Endothelial cell of umbilical vein (primary cell): ENCODE measurements around the gene GRAMD2B. TPM values are rescaled to one million over a fixed set of nuclear protein-coding genes. Genes with fewer than 3 reads are reported as not detected.
A peak's percentile ranks its signal among the peaks of the same experiment; 100 is the strongest.

Experiments
- BruUV-seq: library from RNA; stranded (reverse); fragments of 400-500 nt; replicated peaks from 2 replicates; lab custom pipeline; 2021; lab: Mats Ljungman, UMichigan
- CTCF ChIA-PET: fragments of 300-600, 350-600 bp; sonication (Branson Sonifier 250); formaldehyde crosslinking; loops from one replicate; lab custom pipeline; 2021; ENCODE audit warnings: antibody characterized with exemption, inconsistent platforms; lab: Charles Lee
- POLR2A ChIA-PET: fragments of 300-600, 350-600 bp; sonication (Branson Sonifier 250); formaldehyde crosslinking; loops from one replicate; lab custom pipeline; 2021; ENCODE audit warnings: antibody characterized with exemption, inconsistent platforms; lab: Charles Lee
- DNase-seq: peaks from one replicate; pipeline ENCODE4 v3.0.0-alpha.2; 2011; ENCODE audit warnings: low read depth, low spot score
- FAIRE-seq: peaks from 2 replicates; lab custom pipeline; 2011; peaks lifted over from hg19 to GRCh38; lab: Jason Lieb, UNC
- H2AFZ ChIP-seq: 2 replicates; pipeline ENCODE4 v1.6.0; 2012; ENCODE audit warnings: low read depth, low read length, control low read depth, inconsistent platforms
- H3K27ac ChIP-seq: 2 replicates; pipeline ENCODE4 v1.5.1; 2011; ENCODE audit warnings: low read depth, mild to moderate bottlenecking, control low read depth, low read length, moderate library complexity; ENCODE audit not compliant: insufficient read depth
- H3K27me3 ChIP-seq, 2 experiments: 2 replicates each; pipeline versions ENCODE4 v1.6.0 to v1.6.1; 2011; ENCODE audit warnings: low read length in 2 of 2, mixed read lengths in 1 of 2; ENCODE audit not compliant: control insufficient read depth in 2 of 2, insufficient read depth in 2 of 2
- H3K36me3 ChIP-seq, 2 experiments: 2 replicates in 1 of 2; 3 replicates in 1 of 2; pipeline ENCODE4 v1.5.1; 2011; ENCODE audit warnings: low read length in 2 of 2, mild to moderate bottlenecking in 1 of 2, moderate library complexity in 1 of 2; ENCODE audit not compliant: control insufficient read depth in 2 of 2, insufficient read depth in 2 of 2; ENCODE audit errors: extremely low read depth in 1 of 2
- H3K4me1 ChIP-seq: 3 replicates; pipeline ENCODE4 v1.5.1; 2011; ENCODE audit warnings: mild to moderate bottlenecking, low read length; ENCODE audit not compliant: control insufficient read depth, insufficient read depth; ENCODE audit errors: extremely low read depth
- H3K4me2 ChIP-seq: 2 replicates; pipeline ENCODE4 v1.6.1; 2011; ENCODE audit warnings: low read length, control low read depth, mixed read lengths; ENCODE audit not compliant: insufficient read depth
- H3K4me3 ChIP-seq, 3 experiments: fragments of 200-600 bp in 1 of 3; sonication (generic), shearing (Covaris generic) in 1 of 3; replicated peaks in 1 of 3; 2 replicates each; pipeline ENCODE4 v1.5.1; 2011 to 2016; ENCODE audit warnings: control low read depth in 3 of 3, low read length in 3 of 3, mild to moderate bottlenecking in 2 of 3, inconsistent platforms in 1 of 3, low read depth in 1 of 3, moderate library complexity in 1 of 3; ENCODE audit not compliant: insufficient read depth in 1 of 3
- H3K79me2 ChIP-seq: 2 replicates; pipeline ENCODE4 v1.6.0; 2012; ENCODE audit warnings: low read length, inconsistent platforms; ENCODE audit not compliant: control insufficient read depth, insufficient read depth
- H3K9ac ChIP-seq: replicated peaks from 2 replicates; pipeline ENCODE3; 2011; ENCODE audit warnings: low read length, control low read depth; ENCODE audit not compliant: insufficient read depth; ENCODE audit errors: extremely low read depth
- H3K9me1 ChIP-seq: replicated peaks from 3 replicates; pipeline ENCODE4 v1.6.0; 2011; ENCODE audit warnings: mild to moderate bottlenecking, low read length; ENCODE audit not compliant: control insufficient read depth, insufficient read depth; ENCODE audit errors: extremely low read depth
- H3K9me3 ChIP-seq: replicated peaks from 2 replicates; pipeline ENCODE4 v1.5.1; 2012; ENCODE audit warnings: low read length, inconsistent platforms; ENCODE audit not compliant: control insufficient read depth, insufficient read depth
- H4K20me1 ChIP-seq: replicated peaks from 2 replicates; pipeline ENCODE3; 2011; ENCODE audit warnings: mild to moderate bottlenecking, low read length; ENCODE audit not compliant: control insufficient read depth, insufficient read depth; ENCODE audit errors: extremely low read depth
- EZH2 ChIP-seq: IDR thresholded peaks from 2 replicates; pipeline ENCODE4 v1.6.1; 2012; ENCODE audit warnings: borderline replicate concordance, low read depth, mild to moderate bottlenecking, moderate library complexity, low read length, inconsistent platforms; ENCODE audit not compliant: severe bottlenecking
- FOS ChIP-seq: IDR thresholded peaks from 2 replicates; pipeline ENCODE4 v1.6.1; 2011; ENCODE audit warnings: mild to moderate bottlenecking, low read length, moderate library complexity, borderline replicate concordance; ENCODE audit not compliant: insufficient read depth
- GATA2 ChIP-seq: IDR thresholded peaks from 2 replicates; pipeline ENCODE4 v1.7.0; 2011; ENCODE audit warnings: low read depth, mild to moderate bottlenecking, moderate library complexity, mixed read lengths, low read length; ENCODE audit not compliant: insufficient read length, insufficient read depth
- JUN ChIP-seq: IDR thresholded peaks from 2 replicates; pipeline ENCODE4 v1.6.1; 2011; ENCODE audit warnings: borderline replicate concordance, low read depth; ENCODE audit not compliant: insufficient read length, insufficient read depth
- MYC ChIP-seq: IDR thresholded peaks from one replicate; pipeline ENCODE4 v1.6.1; 2011; ENCODE audit warnings: mild to moderate bottlenecking, low read depth, low read length
- POLR2A ChIP-seq: IDR thresholded peaks from 2 replicates; pipeline ENCODE4 v1.6.1; 2012; ENCODE audit warnings: low read depth, mild to moderate bottlenecking, control low read depth, low read length
- POLR2AphosphoS5 ChIP-seq: IDR thresholded peaks from 2 replicates; pipeline ENCODE4 v1.6.1; 2012; ENCODE audit warnings: low read depth, mild to moderate bottlenecking, control low read depth, low read length, moderate library complexity; ENCODE audit not compliant: insufficient read depth
- dilution Hi-C: fragments of 300-500 bp; cut with MboI; formaldehyde crosslinking; loops from one replicate; pipeline ENCODE4 v1.15.0; 2019; ENCODE audit warnings: low sequenced_read_pairs; ENCODE audit not compliant: extremely low pct_ligation_motif_present
- intact Hi-C: fragments of 100-400 bp; cut with micrococcal nuclease; formaldehyde crosslinking; loops from one replicate; pipeline ENCODE4 v1.10.0; 2022
- polyA plus RNA-seq, 4 experiments: library from polyadenylated mRNA; depleted of rRNA in 3 of 4; stranded (reverse) in 3 of 4; unstranded in 1 of 4; fragments of >200 nt; gene quantifications; 2 replicates each; pipeline versions ENCODE4 v1.2.1 to v1.2.3, GENCODE V29; 2011 to 2012; ENCODE audit warnings: missing spikeins in 1 of 4
- total RNA-seq: library from RNA; stranded (reverse); gene quantifications from 2 replicates; pipeline ENCODE4 v1.2.3, GENCODE V29; 2021
- TF ChIP-seq, protein P1 (sequence below), 2 donors: IDR thresholded peaks; 1 replicate in 1 of 2; 2 replicates in 1 of 2; pipeline ENCODE4 v1.5.1; 2011; ENCODE audit warnings: low read length in 2 of 2, mild to moderate bottlenecking in 2 of 2, moderate library complexity in 2 of 2, control low read depth in 1 of 2, inconsistent platforms in 1 of 2, low read depth in 1 of 2; ENCODE audit not compliant: insufficient read depth in 1 of 2; ENCODE audit errors: extremely low read depth in 1 of 2
- TF ChIP-seq, protein P2 (sequence below): IDR thresholded peaks from 2 replicates; pipeline ENCODE4 v1.6.1; 2011; ENCODE audit not compliant: insufficient read depth, insufficient read length

The GRAMD2B gene
- total and polyA plus RNA-seq, 2 donors (not counting 3 experiments of a cell fraction or from before 2014, with no cell fraction given), result 2.0 to 5.5 TPM

GRCh38 chr5:126471875-126472537 is 48.8 kb downstream of the GRAMD2B start:
- Histone ChIP-seq H3K79me2 (no peaks in the 10 kb centered on the region), H3K27me3 (no peaks in the 10 kb centered on the region), H3K36me3 (no peaks in the 10 kb centered on the region), H2AFZ (no peak overlapping the region), H3K4me2 (no peak overlapping the region), H3K9me3 (no peaks in the 10 kb centered on the region), H3K9ac (no peak overlapping the region), H3K4me1 (no peaks in the 10 kb centered on the region), H4K20me1 (no peaks in the 10 kb centered on the region), H3K9me1 (no peaks in the 10 kb centered on the region), H3K27ac (no peak overlapping the region), H3K4me3 (no peak overlapping the region)
- no peak for FAIRE-seq
- DNase-seq, result peak; percentile 14
- CTCF ChIA-PET, result interaction anchor here (1.1 to 1.9 kb wide), 3 partner anchors 11 to 67 kb away, joined by 4 read pairs; no protein-coding TSS in a partner anchor
- no TSS peak for BruUV-seq
- dilution Hi-C loops (no loop called here), intact Hi-C loops (no loop called here)
- POLR2A ChIA-PET, result no interaction called here
- no peak for TF ChIP-seq POLR2AphosphoS5
- TF ChIP-seq FOS, result no peak
- TF ChIP-seq GATA2, result no peak
- TF ChIP-seq EZH2, result no peak
- TF ChIP-seq POLR2A, result no peak
- TF ChIP-seq MYC, result no peak
- TF ChIP-seq, protein P1, sequence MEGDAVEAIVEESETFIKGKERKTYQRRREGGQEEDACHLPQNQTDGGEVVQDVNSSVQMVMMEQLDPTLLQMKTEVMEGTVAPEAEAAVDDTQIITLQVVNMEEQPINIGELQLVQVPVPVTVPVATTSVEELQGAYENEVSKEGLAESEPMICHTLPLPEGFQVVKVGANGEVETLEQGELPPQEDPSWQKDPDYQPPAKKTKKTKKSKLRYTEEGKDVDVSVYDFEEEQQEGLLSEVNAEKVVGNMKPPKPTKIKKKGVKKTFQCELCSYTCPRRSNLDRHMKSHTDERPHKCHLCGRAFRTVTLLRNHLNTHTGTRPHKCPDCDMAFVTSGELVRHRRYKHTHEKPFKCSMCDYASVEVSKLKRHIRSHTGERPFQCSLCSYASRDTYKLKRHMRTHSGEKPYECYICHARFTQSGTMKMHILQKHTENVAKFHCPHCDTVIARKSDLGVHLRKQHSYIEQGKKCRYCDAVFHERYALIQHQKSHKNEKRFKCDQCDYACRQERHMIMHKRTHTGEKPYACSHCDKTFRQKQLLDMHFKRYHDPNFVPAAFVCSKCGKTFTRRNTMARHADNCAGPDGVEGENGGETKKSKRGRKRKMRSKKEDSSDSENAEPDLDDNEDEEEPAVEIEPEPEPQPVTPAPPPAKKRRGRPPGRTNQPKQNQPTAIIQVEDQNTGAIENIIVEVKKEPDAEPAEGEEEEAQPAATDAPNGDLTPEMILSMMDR (IDR thresholded peaks at IDR 0.05; ENCODE audit: extremely low read depth in 1 of 2, insufficient read depth in 1 of 2, low read depth in 1 of 2, low read length in 2 of 2), result no peak
- no peak for TF ChIP-seq JUN
- TF ChIP-seq, protein P2, sequence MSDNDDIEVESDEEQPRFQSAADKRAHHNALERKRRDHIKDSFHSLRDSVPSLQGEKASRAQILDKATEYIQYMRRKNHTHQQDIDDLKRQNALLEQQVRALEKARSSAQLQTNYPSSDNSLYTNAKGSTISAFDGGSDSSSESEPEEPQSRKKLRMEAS, result no peak
